ENCODE results near the gene C2CD2.

Gene C2CD2

DNA sequence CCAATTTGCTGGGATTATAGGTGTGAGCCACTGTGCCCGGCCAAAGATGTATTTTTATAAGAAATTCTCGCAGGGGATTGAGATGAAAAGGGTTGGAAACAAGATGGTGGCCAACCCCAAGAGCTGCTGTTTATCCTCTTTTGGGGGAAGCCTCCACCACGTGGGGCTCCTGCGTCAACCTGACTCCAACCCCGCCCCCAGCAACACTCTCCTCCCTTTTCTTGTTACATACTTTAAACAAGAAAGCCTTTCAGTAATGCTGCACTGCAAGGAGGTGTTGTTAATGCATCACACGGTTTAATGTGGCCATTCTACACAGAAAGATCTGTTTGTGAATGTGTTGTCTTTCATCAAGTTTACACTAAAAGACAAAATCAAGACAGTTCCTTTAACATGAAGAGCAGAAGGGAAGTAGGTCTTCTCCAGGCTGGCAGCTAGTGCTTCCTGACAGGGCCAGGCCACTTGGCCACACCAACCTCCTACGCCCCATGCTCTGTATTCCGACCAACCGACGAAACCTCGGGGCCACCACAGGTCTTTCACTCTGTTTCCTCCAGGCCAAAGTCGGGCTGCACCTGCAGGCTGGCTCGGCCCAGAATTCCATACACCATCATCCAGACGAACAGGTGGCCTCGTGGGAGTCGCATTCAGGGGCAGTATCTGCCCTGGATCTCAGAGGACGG, 25.9 kb downstream of the C2CD2 start:
- Histone ChIP-seq H3K4me3 (ENCODE audit: low read depth in 1 of 2, low read length in 2 of 2) (no peak overlapping the region), H3K4me1 (ENCODE audit: control insufficient read depth in 1 of 2, insufficient read depth in 2 of 2, low read length in 2 of 2) (peaks cover 9 to 27% of the 10 kb centered on the region in 2 donors), H3K36me3 (ENCODE audit: control insufficient read depth in 1 of 2, insufficient read depth in 2 of 2, low read length in 2 of 2) (peaks cover 0 to 3% of the 10 kb centered on the region in 2 donors), H3K27ac (ENCODE audit: low read length) (peak overlapping the region; percentile 5), H3K27me3 (ENCODE audit: low read depth, low read length) (no peaks in the 10 kb centered on the region), H3K9me3 (ENCODE audit: control insufficient read depth in 1 of 2, low read length in 2 of 2) (no peaks in the 10 kb centered on the region)

DNA sequence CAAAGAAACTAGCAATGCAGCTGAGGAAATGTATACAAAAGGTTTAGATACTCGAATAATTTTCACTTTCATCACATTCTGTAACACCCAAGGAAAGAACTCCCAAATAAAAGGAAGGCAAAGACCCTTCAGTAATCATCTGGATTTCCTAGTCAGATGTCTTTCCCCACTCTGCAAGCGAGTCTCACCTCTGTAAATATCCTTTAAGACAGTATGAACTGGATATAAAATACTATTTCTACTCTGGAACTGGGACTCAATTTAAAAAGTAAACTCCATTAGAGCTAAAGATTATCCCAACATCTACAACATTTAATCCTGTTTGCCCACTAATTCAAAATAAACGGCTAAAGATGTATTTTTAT, 27.0 kb downstream of the C2CD2 start:
- no peaks in the 10 kb centered on the region for H3K27me3 ChIP-seq (ENCODE audit: low read depth, low read length)
- H3K4me1 ChIP-seq (ENCODE audit: control insufficient read depth in 1 of 2, insufficient read depth in 2 of 2, low read length in 2 of 2) = peaks cover 6 to 27% of the 10 kb centered on the region in 2 donors
- H3K36me3 ChIP-seq (ENCODE audit: control insufficient read depth in 1 of 2, insufficient read depth in 2 of 2, low read length in 2 of 2) = peaks cover 0 to 3% of the 10 kb centered on the region in 2 donors
- peak overlapping the region; percentile 50 to 70 for H3K4me3 ChIP-seq (ENCODE audit: low read depth in 1 of 2, low read length in 2 of 2)
- peak overlapping the region; percentile 94 for H3K27ac ChIP-seq (ENCODE audit: low read length)
- no peaks in the 10 kb centered on the region for H3K9me3 ChIP-seq (ENCODE audit: control insufficient read depth in 1 of 2, low read length in 2 of 2)

DNA sequence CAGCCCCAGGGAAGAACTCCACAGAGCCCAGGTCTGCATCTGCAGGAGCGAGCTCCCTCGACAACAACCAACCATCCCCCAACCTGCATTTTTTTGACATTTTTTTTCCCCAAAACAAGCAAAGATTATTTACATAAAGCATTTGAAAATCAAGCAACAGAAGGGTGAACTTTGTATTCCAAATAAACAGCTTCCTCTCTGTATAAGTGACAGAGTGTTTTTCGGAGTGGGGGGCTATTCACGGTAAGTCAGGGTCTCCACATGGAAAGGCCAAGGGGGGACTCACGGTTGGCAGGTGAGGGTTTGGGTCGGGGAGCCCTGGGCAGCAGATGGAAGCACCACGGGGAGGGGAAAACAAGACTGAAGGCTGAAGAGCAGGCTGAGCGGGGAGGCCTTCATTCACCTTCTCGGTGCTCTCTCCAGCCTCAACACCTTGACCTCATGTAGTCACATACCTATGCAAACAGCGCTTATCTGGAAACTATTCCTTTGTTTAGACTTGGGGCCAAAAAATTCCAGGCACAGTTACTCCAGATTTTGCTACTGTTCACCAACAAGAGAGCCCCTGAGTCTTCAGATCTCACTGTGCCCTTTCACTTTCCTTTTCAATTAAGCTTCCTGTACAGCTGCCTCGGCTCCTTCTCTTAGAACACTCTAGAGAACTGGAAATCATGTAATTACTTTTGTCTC, 27.6 kb downstream of the C2CD2 start:
- H3K36me3 ChIP-seq (ENCODE audit: control insufficient read depth in 1 of 2, insufficient read depth in 2 of 2, low read length in 2 of 2) = peaks cover 0 to 3% of the 10 kb centered on the region in 2 donors
- peak overlapping the region; percentile 94 for H3K27ac ChIP-seq (ENCODE audit: low read length)
- H3K9me3 ChIP-seq (ENCODE audit: control insufficient read depth in 1 of 2, low read length in 2 of 2) = no peaks in the 10 kb centered on the region
- peak overlapping the region; percentile 50 to 70 for H3K4me3 ChIP-seq (ENCODE audit: low read depth in 1 of 2, low read length in 2 of 2)
- H3K4me1 ChIP-seq (ENCODE audit: control insufficient read depth in 1 of 2, insufficient read depth in 2 of 2, low read length in 2 of 2) = peaks cover 6 to 27% of the 10 kb centered on the region in 2 donors
- H3K27me3 ChIP-seq (ENCODE audit: low read depth, low read length) = no peaks in the 10 kb centered on the region

DNA sequence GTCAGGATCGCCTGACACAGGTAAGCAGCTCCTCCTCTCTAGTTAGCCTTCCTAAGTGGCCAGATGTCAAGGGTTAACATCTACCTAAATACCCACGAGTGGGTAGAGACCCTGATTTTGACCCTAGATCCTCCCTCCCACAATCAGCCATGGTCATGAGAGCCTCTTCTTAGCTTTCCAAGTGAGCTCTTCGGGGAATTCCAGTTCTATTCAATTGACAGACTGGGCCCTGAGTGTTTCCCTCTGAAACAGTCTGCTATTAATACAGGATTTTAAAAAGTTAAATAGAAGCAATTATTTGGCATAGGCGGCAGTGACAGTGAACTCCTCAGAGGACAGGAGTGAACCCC, 28.1 kb downstream of the C2CD2 start:
- no peaks in the 10 kb centered on the region for H3K9me3 ChIP-seq (ENCODE audit: control insufficient read depth in 1 of 2, low read length in 2 of 2)
- H3K4me3 ChIP-seq (ENCODE audit: low read depth in 1 of 2, low read length in 2 of 2) = peak overlapping the region; percentile 50 to 70
- H3K27ac ChIP-seq (ENCODE audit: low read length) = peak overlapping the region; percentile 94
- no peaks in the 10 kb centered on the region for H3K27me3 ChIP-seq (ENCODE audit: low read depth, low read length)
- peaks cover 0 to 3% of the 10 kb centered on the region in 2 donors for H3K36me3 ChIP-seq (ENCODE audit: control insufficient read depth in 1 of 2, insufficient read depth in 2 of 2, low read length in 2 of 2)
- H3K4me1 ChIP-seq (ENCODE audit: control insufficient read depth in 1 of 2, insufficient read depth in 2 of 2, low read length in 2 of 2) = peaks cover 6 to 27% of the 10 kb centered on the region in 2 donors

DNA sequence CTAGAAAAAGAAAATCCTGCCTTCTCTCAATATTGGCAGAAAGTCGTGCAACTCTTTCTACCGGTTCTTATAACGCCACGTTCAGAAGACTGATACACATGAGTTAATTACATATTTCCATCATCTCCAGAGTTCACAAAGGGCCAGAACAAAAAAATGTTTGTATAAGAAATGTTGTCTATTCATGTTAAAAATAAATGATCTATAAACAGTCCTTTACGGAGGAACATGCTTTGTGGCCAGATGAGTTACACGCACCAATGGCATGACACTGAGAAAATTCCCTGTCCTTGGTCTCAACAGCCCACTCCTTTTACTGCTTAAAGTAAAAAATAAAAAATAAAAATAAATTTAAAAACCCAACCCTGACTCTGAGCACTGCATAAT, 29.5 kb downstream of the C2CD2 start:
- H3K27ac ChIP-seq (ENCODE audit: low read length) = peak overlapping the region; percentile 86
- no peak overlapping the region for H3K4me3 ChIP-seq (ENCODE audit: low read depth in 1 of 2, low read length in 2 of 2)
- H3K36me3 ChIP-seq (ENCODE audit: control insufficient read depth in 1 of 2, insufficient read depth in 2 of 2, low read length in 2 of 2) = peaks cover 0 to 3% of the 10 kb centered on the region in 2 donors
- no peaks in the 10 kb centered on the region for H3K9me3 ChIP-seq (ENCODE audit: control insufficient read depth in 1 of 2, low read length in 2 of 2)
- no peaks in the 10 kb centered on the region for H3K27me3 ChIP-seq (ENCODE audit: low read depth, low read length)
- H3K4me1 ChIP-seq (ENCODE audit: control insufficient read depth in 1 of 2, insufficient read depth in 2 of 2, low read length in 2 of 2) = peaks cover 6 to 22% of the 10 kb centered on the region in 2 donors

DNA sequence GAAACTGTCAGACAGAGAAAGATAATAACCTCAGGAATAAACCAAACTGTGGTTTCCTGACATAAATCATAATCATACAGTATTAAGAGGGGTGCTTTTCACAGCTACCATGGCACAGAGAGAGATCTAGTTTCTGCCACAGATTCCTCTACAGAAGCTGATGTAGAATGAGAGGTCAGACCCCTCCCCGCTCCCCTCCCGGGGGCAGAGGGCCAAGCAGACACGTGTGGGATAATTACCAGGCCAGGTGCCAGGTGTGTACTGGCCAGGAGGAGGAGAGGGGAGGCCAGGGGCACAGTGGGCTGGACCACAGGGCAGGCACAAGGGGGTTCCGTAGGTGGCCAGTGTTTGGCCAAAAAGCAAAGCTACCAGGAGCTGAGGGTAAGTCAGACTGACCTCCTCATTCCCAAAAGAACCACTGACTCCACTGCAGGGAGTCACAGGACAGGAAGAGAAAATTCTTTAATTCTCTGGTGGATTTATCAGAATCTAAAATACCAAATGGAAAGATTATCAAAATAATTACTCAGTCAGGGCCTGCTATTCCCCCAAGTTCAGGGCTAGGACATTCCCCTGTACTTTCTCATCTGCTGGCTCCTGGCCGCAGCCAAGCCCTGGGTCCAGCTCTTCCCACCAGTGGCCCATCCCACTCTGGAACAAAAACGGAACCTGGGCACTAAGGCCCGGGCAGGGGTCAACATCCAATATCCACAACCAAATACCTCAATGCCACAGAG, 30.0 kb downstream of the C2CD2 start:
- Histone ChIP-seq H3K4me1 (ENCODE audit: control insufficient read depth in 1 of 2, insufficient read depth in 2 of 2, low read length in 2 of 2) (peaks cover 6 to 22% of the 10 kb centered on the region in 2 donors), H3K36me3 (ENCODE audit: control insufficient read depth in 1 of 2, insufficient read depth in 2 of 2, low read length in 2 of 2) (peaks cover 3 to 7% of the 10 kb centered on the region in 2 donors), H3K9me3 (ENCODE audit: control insufficient read depth in 1 of 2, low read length in 2 of 2) (no peaks in the 10 kb centered on the region), H3K4me3 (ENCODE audit: low read depth in 1 of 2, low read length in 2 of 2) (no peak overlapping the region), H3K27ac (ENCODE audit: low read length) (peak overlapping the region; percentile 86), H3K27me3 (ENCODE audit: low read depth, low read length) (no peaks in the 10 kb centered on the region)

DNA sequence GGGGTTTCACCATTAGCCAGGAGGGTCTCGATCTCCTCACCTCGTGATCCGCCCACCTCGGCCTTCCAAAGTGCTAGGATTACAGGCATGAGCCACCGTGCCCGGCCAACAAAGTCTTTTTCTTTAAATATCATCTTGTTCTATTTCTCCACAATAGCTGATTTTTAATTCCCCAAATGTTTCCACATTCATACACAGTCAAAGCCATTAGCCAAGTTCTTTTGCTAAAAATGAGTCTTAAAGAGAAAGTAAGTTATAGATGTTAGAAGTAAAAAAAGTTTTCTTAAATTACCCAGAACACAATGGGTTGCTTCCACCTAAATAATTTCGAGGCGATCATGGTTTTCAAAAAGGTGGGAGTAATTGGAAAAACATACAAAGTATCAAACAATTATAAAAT, 30.6 kb downstream of the C2CD2 start:
- no peaks in the 10 kb centered on the region for H3K9me3 ChIP-seq (ENCODE audit: control insufficient read depth in 1 of 2, low read length in 2 of 2)
- no peak overlapping the region for H3K4me3 ChIP-seq (ENCODE audit: low read depth in 1 of 2, low read length in 2 of 2)
- peaks cover 7 to 13% of the 10 kb centered on the region in 2 donors for H3K36me3 ChIP-seq (ENCODE audit: control insufficient read depth in 1 of 2, insufficient read depth in 2 of 2, low read length in 2 of 2)
- H3K27ac ChIP-seq (ENCODE audit: low read length) = peak overlapping the region; percentile 86
- peaks cover 6 to 20% of the 10 kb centered on the region in 2 donors for H3K4me1 ChIP-seq (ENCODE audit: control insufficient read depth in 1 of 2, insufficient read depth in 2 of 2, low read length in 2 of 2)
- no peaks in the 10 kb centered on the region for H3K27me3 ChIP-seq (ENCODE audit: low read depth, low read length)

DNA sequence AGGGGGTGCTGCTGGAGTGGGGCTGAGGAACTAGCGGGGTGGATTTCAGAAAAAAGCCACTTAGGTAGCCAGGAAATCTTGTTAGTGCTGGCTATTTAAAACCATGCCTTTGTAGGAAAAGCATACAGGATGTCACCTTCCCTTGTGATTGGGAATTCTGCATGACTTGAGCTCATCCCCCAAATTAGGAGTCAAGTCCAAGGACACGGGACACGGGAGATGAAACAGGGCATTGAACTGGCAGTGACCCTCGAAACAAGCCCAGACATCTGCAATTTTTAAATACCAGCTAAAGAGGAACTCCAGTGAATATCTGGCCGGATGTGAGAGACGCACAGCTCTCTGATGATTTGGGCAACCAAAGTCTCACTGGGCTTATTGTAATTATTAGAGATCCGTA, 32.8 kb downstream of the C2CD2 start:
- Histone ChIP-seq H3K4me3 (ENCODE audit: low read depth in 1 of 2, low read length in 2 of 2) (no peak overlapping the region), H3K36me3 (ENCODE audit: control insufficient read depth in 1 of 2, insufficient read depth in 2 of 2, low read length in 2 of 2) (peaks cover 18 to 34% of the 10 kb centered on the region in 2 donors), H3K27me3 (ENCODE audit: low read depth, low read length) (no peaks in the 10 kb centered on the region), H3K27ac (ENCODE audit: low read length) (no peak overlapping the region), H3K4me1 (ENCODE audit: control insufficient read depth in 1 of 2, insufficient read depth in 2 of 2, low read length in 2 of 2) (peaks cover 6 to 16% of the 10 kb centered on the region in 2 donors), H3K9me3 (ENCODE audit: control insufficient read depth in 1 of 2, low read length in 2 of 2) (no peaks in the 10 kb centered on the region)

DNA sequence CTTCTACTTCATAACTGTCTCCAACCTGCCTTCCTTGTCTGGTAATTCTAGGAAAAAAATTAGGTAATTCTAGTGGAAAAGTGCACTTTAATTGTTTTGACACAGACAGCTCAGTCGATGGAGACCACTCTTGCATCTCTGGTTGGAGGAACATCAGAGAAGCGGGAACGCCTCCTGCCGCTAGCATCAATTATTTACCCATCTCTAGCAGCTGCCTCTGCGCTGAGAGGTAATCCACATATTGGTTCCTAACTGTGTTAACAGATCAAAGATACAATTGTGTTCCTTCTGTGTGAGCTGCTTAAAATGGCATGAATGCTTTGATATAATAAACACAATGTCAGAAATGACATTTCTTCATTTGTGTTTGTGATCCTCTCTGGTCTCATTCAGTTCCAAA, 33.3 kb downstream of the C2CD2 start:
- Histone ChIP-seq H3K36me3 (ENCODE audit: control insufficient read depth in 1 of 2, insufficient read depth in 2 of 2, low read length in 2 of 2) (peaks cover 23 to 38% of the 10 kb centered on the region in 2 donors), H3K4me3 (ENCODE audit: low read depth in 1 of 2, low read length in 2 of 2) (no peak overlapping the region), H3K4me1 (ENCODE audit: control insufficient read depth in 1 of 2, insufficient read depth in 2 of 2, low read length in 2 of 2) (peaks cover 3 to 11% of the 10 kb centered on the region in 2 donors), H3K9me3 (ENCODE audit: control insufficient read depth in 1 of 2, low read length in 2 of 2) (no peaks in the 10 kb centered on the region), H3K27me3 (ENCODE audit: low read depth, low read length) (no peaks in the 10 kb centered on the region), H3K27ac (ENCODE audit: low read length) (no peak overlapping the region)

DNA sequence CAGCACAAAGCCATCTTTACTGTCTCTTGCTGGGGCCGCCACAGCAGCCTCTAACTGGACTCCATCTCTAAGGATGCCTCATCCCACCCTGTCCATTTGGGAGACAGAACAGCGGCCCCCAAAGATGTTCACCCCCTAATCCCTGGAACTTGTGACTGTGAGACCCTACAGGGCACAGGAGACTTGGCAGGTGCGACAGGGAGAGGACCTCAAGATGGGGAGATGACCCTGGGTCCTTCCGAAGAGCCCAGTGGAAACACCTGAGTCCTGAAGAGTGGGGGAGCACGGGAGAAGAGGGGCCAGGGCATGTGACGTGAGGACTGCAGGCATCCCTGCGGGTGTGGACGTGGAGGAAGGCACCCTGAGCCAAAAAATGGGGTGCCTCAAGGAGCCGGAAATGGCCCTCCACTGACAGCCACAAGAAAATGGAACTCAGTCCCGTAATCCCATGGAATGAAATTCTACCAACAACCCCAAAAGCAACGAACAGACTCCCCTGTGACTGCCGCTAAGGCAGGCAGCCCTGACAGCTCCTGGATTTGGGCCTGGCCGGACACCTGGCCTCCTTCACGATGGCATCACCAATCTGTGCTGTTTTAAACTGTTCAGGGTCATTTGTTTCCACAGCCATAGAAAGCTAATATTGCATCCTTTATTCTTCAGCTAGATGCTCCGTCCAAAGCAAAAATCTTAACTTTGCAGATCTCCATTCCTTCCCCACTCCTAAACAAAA, 34.0 kb downstream of the C2CD2 start:
- H3K36me3 ChIP-seq (ENCODE audit: control insufficient read depth in 1 of 2, insufficient read depth in 2 of 2, low read length in 2 of 2) = peaks cover 25 to 40% of the 10 kb centered on the region in 2 donors
- H3K27ac ChIP-seq (ENCODE audit: low read length) = no peak overlapping the region
- no peaks in the 10 kb centered on the region for H3K9me3 ChIP-seq (ENCODE audit: control insufficient read depth in 1 of 2, low read length in 2 of 2)

More for the DNA sequence above, 34.0 kb downstream of the C2CD2 start:
- H3K27me3 ChIP-seq (ENCODE audit: low read depth, low read length) = no peaks in the 10 kb centered on the region
- H3K4me3 ChIP-seq (ENCODE audit: low read depth in 1 of 2, low read length in 2 of 2) = no peak overlapping the region
- H3K4me1 ChIP-seq (ENCODE audit: control insufficient read depth in 1 of 2, insufficient read depth in 2 of 2, low read length in 2 of 2) = peaks cover 0 to 10% of the 10 kb centered on the region in 2 donors

Measured in muscle layer of duodenum (tissue), 2 donors.